Smooth muscle cell (in vitro differentiated cells): ENCODE measurements around the gene ABCC6. TPM values are rescaled to one million over a fixed set of nuclear protein-coding genes. Genes with fewer than 3 reads are reported as not detected.
"Not testable (repeated sequence)": the region's sequence is repeated elsewhere in the genome, so short reads cannot be mapped to it uniquely, and the experiment has no call there.

ENCODE experiments used
- DNase-seq: peaks from one replicate; lab custom pipeline; 2025; ENCODE audit not compliant: unreplicated experiment; lab: John Stamatoyannopoulos, UW
- H2AFZ ChIP-seq: fragments of 200-600 bp; sonication (generic); 2 replicates; pipeline ENCODE4 v1.6.0; 2016; ENCODE audit warnings: antibody characterized with exemption, low read depth, mild to moderate bottlenecking
- H3F3A ChIP-seq: fragments of 200-600 bp; sonication (generic); 2 replicates; pipeline ENCODE4 v1.6.0; 2017; ENCODE audit warnings: antibody characterized with exemption, low read depth
- H3K27ac ChIP-seq: fragments of 200-600 bp; sonication (generic); 2 replicates; pipeline ENCODE4 v1.5.1; 2016; ENCODE audit warnings: low read depth, mild to moderate bottlenecking
- H3K27me3 ChIP-seq: fragments of 200-600 bp; sonication (generic); 2 replicates; pipeline ENCODE4 v1.6.1; 2016; ENCODE audit warnings: low read depth, mild to moderate bottlenecking
- H3K36me3 ChIP-seq: fragments of 200-600 bp; sonication (generic); 2 replicates; pipeline ENCODE4 v1.5.1; 2016; ENCODE audit warnings: low read depth
- H3K4me1 ChIP-seq: fragments of 200-600 bp; sonication (generic); 2 replicates; pipeline ENCODE4 v1.5.1; 2016; ENCODE audit warnings: low read depth
- H3K4me2 ChIP-seq: fragments of 200-600 bp; sonication (generic); 2 replicates; pipeline ENCODE4 v1.6.0; 2016; ENCODE audit warnings: mild to moderate bottlenecking
- H3K4me3 ChIP-seq: fragments of 200-600 bp; sonication (generic); 2 replicates; pipeline ENCODE4 v1.5.1; 2016; ENCODE audit warnings: mild to moderate bottlenecking
- H3K79me2 ChIP-seq: fragments of 200-600 bp; sonication (generic); 2 replicates; pipeline ENCODE4 v1.6.0; 2016; ENCODE audit warnings: low read depth, mild to moderate bottlenecking
- H3K9ac ChIP-seq: fragments of 200-600 bp; sonication (generic); 2 replicates; pipeline ENCODE4 v1.6.0; 2016; ENCODE audit warnings: low read depth
- H3K9me3 ChIP-seq: fragments of 200-600 bp; sonication (generic); replicated peaks from 2 replicates; pipeline ENCODE4 v1.5.1; 2016; ENCODE audit warnings: low read depth
- H4K20me1 ChIP-seq: fragments of 200-600 bp; sonication (generic); 2 replicates; pipeline ENCODE4 v1.6.0; 2016; ENCODE audit warnings: low read depth
- WGBS: methylation state at CpG from one replicate; pipeline ENCODE4 v1.1.7; 2016; ENCODE audit warnings: low lambda C conversion rate; 5-methylcytosine and 5-hydroxymethylcytosine counted together
- polyA plus RNA-seq: library from polyadenylated mRNA; unstranded; fragments of >200 nt; fragmentation: Nextera tagmentation; extraction: Ambion mirVana; gene quantifications from 2 replicates; pipeline ENCODE4 v1.2.1, GENCODE V29; 2016
- total RNA-seq: library from RNA; depleted of rRNA; stranded (reverse); fragments of >200 nt; gene quantifications from 2 replicates; pipeline ENCODE4 v1.2.3, GENCODE V29; 2014
- TF ChIP-seq, protein P1 (sequence below): fragments of 200-600 bp; sonication (generic); IDR thresholded peaks from 2 replicates; pipeline ENCODE4 v1.5.1; 2017; ENCODE audit warnings: borderline replicate concordance, mild to moderate bottlenecking, antibody characterized with exemption; ENCODE audit not compliant: insufficient read depth, poor library complexity, severe bottlenecking

ABCC6 gene
- total and polyA plus RNA-seq, 2 experiments from 2014 or later, result 0.94 to 1.9 TPM

DNA sequence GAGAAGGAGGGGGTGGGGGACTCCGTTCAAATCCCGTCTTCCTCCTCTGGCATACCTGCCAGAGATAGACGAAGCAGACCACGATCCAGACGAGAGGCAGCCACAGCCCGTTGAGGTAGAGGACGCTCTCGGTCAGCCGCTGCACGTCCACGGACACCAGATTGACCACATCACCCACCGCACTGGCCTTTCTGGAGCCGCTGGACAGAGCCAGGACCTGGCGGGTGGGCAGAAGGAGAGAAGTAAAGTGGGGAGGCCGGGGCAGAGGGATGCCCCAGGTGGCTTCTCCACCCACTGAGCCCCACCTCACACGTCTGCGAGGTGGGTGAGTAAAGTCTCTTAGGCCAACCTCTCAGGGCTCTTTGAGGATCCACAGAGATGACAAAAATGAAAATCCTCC lies 25.3 kb downstream of the ABCC6 start:
- Histone ChIP-seq H3K9me3 (no peaks in the 10 kb centered on the region), H3K4me2 (no peak overlapping the region), H3K36me3 (no peaks in the 10 kb centered on the region), H3K9ac (no peak overlapping the region), H2AFZ (no peak overlapping the region), H3K4me1 (no peaks in the 10 kb centered on the region), H3K27ac (no peak overlapping the region), H3K79me2 (no peaks in the 10 kb centered on the region), H4K20me1 (no peaks in the 10 kb centered on the region), H3K4me3 (no peak overlapping the region), H3K27me3 (no peaks in the 10 kb centered on the region), H3F3A (no peaks in the 10 kb centered on the region)
- TF ChIP-seq, protein P1, sequence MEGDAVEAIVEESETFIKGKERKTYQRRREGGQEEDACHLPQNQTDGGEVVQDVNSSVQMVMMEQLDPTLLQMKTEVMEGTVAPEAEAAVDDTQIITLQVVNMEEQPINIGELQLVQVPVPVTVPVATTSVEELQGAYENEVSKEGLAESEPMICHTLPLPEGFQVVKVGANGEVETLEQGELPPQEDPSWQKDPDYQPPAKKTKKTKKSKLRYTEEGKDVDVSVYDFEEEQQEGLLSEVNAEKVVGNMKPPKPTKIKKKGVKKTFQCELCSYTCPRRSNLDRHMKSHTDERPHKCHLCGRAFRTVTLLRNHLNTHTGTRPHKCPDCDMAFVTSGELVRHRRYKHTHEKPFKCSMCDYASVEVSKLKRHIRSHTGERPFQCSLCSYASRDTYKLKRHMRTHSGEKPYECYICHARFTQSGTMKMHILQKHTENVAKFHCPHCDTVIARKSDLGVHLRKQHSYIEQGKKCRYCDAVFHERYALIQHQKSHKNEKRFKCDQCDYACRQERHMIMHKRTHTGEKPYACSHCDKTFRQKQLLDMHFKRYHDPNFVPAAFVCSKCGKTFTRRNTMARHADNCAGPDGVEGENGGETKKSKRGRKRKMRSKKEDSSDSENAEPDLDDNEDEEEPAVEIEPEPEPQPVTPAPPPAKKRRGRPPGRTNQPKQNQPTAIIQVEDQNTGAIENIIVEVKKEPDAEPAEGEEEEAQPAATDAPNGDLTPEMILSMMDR, result no peak
- DNase-seq, result no peak
- WGBS, result 86% methylated on average over 15 of the region's 17 CpGs

DNA sequence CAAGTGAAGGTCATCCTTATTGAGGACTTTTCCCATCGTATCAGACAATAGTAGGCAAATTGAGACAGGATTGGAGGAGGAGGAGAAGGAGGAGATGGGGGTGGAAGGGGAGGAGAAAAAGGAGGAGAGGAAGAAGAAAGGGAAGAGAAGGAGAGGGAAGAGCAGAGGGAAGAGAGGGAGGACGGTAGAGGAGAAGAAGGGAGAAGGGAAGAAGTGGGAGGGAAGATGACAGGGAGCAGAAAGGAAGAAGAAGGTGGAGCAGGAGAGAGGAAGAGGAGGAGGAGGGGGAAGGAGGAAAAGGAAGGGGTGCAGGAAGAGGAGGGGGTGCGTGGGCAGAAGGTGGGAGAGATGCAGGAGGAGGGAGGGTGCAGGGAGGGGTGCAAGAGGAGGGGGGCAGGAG lies 26.0 kb downstream of the ABCC6 start:
- H3K4me1 ChIP-seq, result no peaks in the 10 kb centered on the region
- no peak overlapping the region for H3K9ac ChIP-seq
- H3K79me2 ChIP-seq, result no peaks in the 10 kb centered on the region
- no peaks in the 10 kb centered on the region for H4K20me1 ChIP-seq
- H3K9me3 ChIP-seq, result no peaks in the 10 kb centered on the region
- 65% methylated on average over 2 of the region's 3 CpGs for WGBS
- TF ChIP-seq, protein P1, result no peak
- H2AFZ ChIP-seq, result no peak overlapping the region
- no peak overlapping the region for H3K27ac ChIP-seq
- H3F3A ChIP-seq, result no peaks in the 10 kb centered on the region
- no peaks in the 10 kb centered on the region for H3K36me3 ChIP-seq
- H3K4me2 ChIP-seq, result no peak overlapping the region
- no peaks in the 10 kb centered on the region for H3K27me3 ChIP-seq
- no peak overlapping the region for H3K4me3 ChIP-seq
- DNase-seq, result no peak

DNA sequence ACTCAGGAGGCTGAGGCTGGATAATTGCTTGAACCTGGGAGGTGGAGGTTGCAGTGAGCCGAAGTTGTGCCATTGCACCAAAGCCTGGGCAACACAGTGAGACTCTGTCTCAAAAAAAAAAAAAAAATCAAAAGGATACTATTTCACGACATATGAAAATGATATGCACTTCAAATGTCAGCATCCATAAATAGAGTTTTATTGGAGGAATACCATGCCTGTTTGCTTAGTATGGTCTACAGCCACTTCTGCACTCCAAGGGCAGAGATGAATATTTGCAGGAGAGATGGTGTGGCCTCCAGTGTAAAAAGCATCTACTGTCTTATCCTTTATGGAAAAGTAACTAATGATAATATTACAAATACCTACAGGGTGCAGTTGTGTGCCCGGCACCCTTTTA lies 27.2 kb downstream of the ABCC6 start:
- Histone ChIP-seq H2AFZ (no peak overlapping the region), H3K4me2 (no peak overlapping the region), H3K36me3 (no peaks in the 10 kb centered on the region), H3K27ac (no peak overlapping the region), H3K4me1 (no peaks in the 10 kb centered on the region), H3K79me2 (no peaks in the 10 kb centered on the region), H3F3A (no peaks in the 10 kb centered on the region), H3K4me3 (no peak overlapping the region), H3K9ac (no peak overlapping the region), H3K9me3 (no peaks in the 10 kb centered on the region), H4K20me1 (no peaks in the 10 kb centered on the region), H3K27me3 (no peaks in the 10 kb centered on the region)
- TF ChIP-seq, protein P1, result no peak
- 78% methylated on average over 3 of the region's 3 CpGs for WGBS
- DNase-seq, result no peak

DNA sequence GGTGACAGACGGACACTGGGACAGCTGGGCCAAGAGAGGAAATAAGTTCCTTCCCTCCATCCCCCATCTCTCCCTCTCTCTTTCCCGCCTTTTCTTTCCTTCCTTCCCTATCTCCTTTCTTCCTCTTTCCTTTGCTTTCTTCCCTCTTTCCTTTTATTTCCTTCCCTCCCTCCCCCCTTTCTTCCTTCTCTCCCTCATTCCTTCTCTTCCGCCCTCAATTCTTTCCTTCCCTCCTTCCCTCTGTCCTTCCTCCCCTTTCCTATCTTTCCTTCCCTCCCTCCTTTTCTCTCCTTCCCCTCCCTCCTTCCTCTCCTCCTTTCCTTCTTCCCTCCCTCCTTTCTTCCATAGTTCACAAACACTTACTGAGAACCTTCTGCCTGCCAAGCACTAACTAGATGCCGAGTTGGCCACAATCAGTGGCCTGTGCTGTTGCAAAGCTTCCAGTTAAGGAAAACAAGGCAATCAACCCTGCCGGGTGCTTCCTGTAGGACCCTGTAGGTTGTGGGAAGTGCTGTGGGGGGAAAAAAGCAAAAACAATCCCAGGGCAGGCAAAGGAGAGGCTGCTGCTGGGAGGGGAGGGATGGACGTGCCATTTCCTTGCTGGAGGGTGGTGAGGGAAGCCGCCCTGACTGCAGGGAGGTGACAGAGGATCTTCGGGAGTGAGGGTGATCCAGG lies 31.7 kb downstream of the ABCC6 start:
- 70% methylated on average over 7 of the region's 8 CpGs for WGBS
- H3K4me2 ChIP-seq, result no peak overlapping the region
- H3F3A ChIP-seq, result no peaks in the 10 kb centered on the region
- no peaks in the 10 kb centered on the region for H3K36me3 ChIP-seq
- DNase-seq, result no peak
- H4K20me1 ChIP-seq, result no peaks in the 10 kb centered on the region
- H3K4me1 ChIP-seq, result no peaks in the 10 kb centered on the region
- H2AFZ ChIP-seq, result no peak overlapping the region
- no peak overlapping the region for H3K9ac ChIP-seq
- no peaks in the 10 kb centered on the region for H3K79me2 ChIP-seq
- H3K27ac ChIP-seq, result no peak overlapping the region
- no peaks in the 10 kb centered on the region for H3K27me3 ChIP-seq
- no peak overlapping the region for H3K4me3 ChIP-seq
- no peaks in the 10 kb centered on the region for H3K9me3 ChIP-seq
- TF ChIP-seq, protein P1, result no peak

DNA sequence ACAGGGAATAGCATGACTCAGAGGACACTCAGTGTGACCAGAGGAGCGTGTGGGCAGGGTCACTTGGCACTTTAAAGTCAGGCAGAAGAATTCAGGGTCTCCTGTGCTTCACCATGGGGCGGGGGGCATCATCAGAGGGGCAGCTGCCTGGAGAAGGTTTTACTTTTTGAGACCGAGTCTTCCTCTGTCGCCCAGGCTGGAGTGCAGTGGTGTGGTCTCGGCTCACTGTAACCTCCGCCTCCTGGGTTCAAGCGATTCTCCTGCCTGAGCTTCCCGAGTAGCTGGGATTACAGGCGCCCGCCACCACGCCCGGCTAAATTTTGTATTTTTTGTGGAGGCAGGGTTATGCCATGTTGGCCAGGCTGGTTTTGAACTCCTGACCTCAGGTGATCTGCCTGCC lies 32.3 kb downstream of the ABCC6 start:
- not testable (repeated sequence) for H2AFZ ChIP-seq, H3K36me3 ChIP-seq, H3K27me3 ChIP-seq, H3K9ac ChIP-seq, DNase-seq, H3K9me3 ChIP-seq, H3F3A ChIP-seq, H3K27ac ChIP-seq, H3K4me3 ChIP-seq, H4K20me1 ChIP-seq, H3K4me1 ChIP-seq, H3K4me2 ChIP-seq, H3K79me2 ChIP-seq
- 93% methylated on average over 12 of the region's 12 CpGs for WGBS
